Measurements from ENCODE around the gene EFTUD2.

GRCh38 chr17:44872131-44872768 lies 27.0 kb downstream of the EFTUD2 start:
- no peak for TF ChIP-seq MAX (IDR thresholded peaks at IDR 0.05)
- no peak for TF ChIP-seq CREB1 (IDR thresholded peaks at IDR 0.05; ENCODE audit: low read depth)
- no peak for TF ChIP-seq RAD21 (IDR thresholded peaks at IDR 0.05; ENCODE audit: low read depth)
- TF ChIP-seq TEAD4 (IDR thresholded peaks at IDR 0.05) = no peak
- TF ChIP-seq EP300 (IDR thresholded peaks at IDR 0.05; ENCODE audit: borderline replicate concordance) = peak; percentile 14; the same call in 1 of the 2 replicates
- no peak for TF ChIP-seq TAF1 (IDR thresholded peaks at IDR 0.05; ENCODE audit: low read depth)
- peak; percentile 62; the same call in 1 of the 2 replicates for TF ChIP-seq ZBTB7A (IDR thresholded peaks at IDR 0.05; ENCODE audit: low read depth)
- TF ChIP-seq REST (IDR thresholded peaks at IDR 0.05; ENCODE audit: low read depth) = no peak
- no peak for TF ChIP-seq CEBPB (IDR thresholded peaks at IDR 0.05)
- TF ChIP-seq NFIC (IDR thresholded peaks at IDR 0.05) = peak; percentile 94
- no peak for TF ChIP-seq USF1 (IDR thresholded peaks at IDR 0.05)
- no peak for TF ChIP-seq FOXM1 (IDR thresholded peaks at IDR 0.05; ENCODE audit: borderline replicate concordance, low read depth)
- TF ChIP-seq YY1 (IDR thresholded peaks at IDR 0.05; ENCODE audit: low read depth) = no peak
- TF ChIP-seq TCF12 (IDR thresholded peaks at IDR 0.05; ENCODE audit: low read depth) = peak; percentile 55; the same call in 1 of the 2 replicates

Data from Ishikawa (cell line).